Esophagus muscularis mucosa (tissue), 4 donors: ENCODE data around the gene HSPA1L.

Experiments
- EP300 ChIP-seq: sonication (generic); formaldehyde crosslinking; IDR thresholded peaks from one replicate; pipeline ENCODE4 v1.6.1; 2017; ENCODE audit warnings: antibody characterized with exemption
- POLR2A ChIP-seq: fragments of 450-650 bp; IDR thresholded peaks from one replicate; pipeline ENCODE4 v1.6.1; 2017; ENCODE audit warnings: antibody characterized with exemption, moderate library complexity, mild to moderate bottlenecking, low read depth
- POLR2AphosphoS5 ChIP-seq, 2 donors: sonication (generic); formaldehyde crosslinking; IDR thresholded peaks; one replicate each; pipeline ENCODE4 v1.6.1; 2017; ENCODE audit warnings: antibody characterized with exemption in 2 of 2
- TF ChIP-seq, protein P1 (sequence below), 3 experiments: fragments of 200-600 bp in 2 of 3; fragments of 450-650 bp in 1 of 3; sonication (generic) in 2 of 3; IDR thresholded peaks; one replicate each; pipeline ENCODE4 v1.5.1; 2017 to 2019; ENCODE audit warnings: antibody characterized with exemption in 3 of 3, mild to moderate bottlenecking in 2 of 3, moderate library complexity in 1 of 3

DNA sequence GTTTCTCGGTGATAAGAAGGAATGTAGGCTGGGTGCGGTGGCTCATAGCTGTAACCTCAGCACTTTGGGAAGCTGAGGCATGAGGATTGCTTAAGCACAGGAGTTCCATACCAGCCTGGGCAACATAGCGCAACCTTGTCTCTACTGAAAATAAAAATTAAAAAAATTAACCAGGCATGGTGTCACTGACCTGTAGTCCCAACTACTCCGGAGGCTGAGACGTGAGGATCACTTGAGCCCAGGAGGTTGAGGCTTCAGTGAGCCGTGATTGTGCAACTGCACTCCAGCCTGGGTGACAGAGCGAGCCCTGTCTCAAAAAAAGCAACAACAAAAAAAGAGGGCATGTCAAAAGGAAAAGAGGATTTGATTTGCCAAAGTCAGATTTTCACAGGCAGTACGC is 43.6 kb upstream of the HSPA1L start:
- TF ChIP-seq, protein P1, sequence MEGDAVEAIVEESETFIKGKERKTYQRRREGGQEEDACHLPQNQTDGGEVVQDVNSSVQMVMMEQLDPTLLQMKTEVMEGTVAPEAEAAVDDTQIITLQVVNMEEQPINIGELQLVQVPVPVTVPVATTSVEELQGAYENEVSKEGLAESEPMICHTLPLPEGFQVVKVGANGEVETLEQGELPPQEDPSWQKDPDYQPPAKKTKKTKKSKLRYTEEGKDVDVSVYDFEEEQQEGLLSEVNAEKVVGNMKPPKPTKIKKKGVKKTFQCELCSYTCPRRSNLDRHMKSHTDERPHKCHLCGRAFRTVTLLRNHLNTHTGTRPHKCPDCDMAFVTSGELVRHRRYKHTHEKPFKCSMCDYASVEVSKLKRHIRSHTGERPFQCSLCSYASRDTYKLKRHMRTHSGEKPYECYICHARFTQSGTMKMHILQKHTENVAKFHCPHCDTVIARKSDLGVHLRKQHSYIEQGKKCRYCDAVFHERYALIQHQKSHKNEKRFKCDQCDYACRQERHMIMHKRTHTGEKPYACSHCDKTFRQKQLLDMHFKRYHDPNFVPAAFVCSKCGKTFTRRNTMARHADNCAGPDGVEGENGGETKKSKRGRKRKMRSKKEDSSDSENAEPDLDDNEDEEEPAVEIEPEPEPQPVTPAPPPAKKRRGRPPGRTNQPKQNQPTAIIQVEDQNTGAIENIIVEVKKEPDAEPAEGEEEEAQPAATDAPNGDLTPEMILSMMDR (IDR thresholded peaks at IDR 0.05): no peak
- TF ChIP-seq POLR2A (no peak), EP300 (no peak), POLR2AphosphoS5 (IDR thresholded peaks at IDR 0.05) (no peak)
